GM18517 (cell line): ENCODE measurements around the gene AP3D1.

ENCODE experiments used
- ATAC-seq: cut with Tn5 transposase; IDR thresholded peaks from one replicate; pipeline ENCODE4 v1.9.1; 2021; ENCODE audit warnings: mild to moderate bottlenecking, moderate library complexity; ENCODE audit not compliant: unreplicated experiment

AP3D1 gene

GRCh38 chr19:2050991-2051772 is 100.2 kb downstream of the AP3D1 start, which contains the start of gene MKNK2:
MKNK2 (minus strand) TSS chr19:2051244; CDS start chr19:2050851, 393 bp downstream.
- ATAC-seq = peak; percentile 40
